Activated CD4-positive, alpha-beta memory T cell treated with anti-CD3 and anti-CD28 coated beads, Interleukin-2, amount 10 ng/mL, durations not matched to agents 7 days and 5 days (primary cell): ENCODE results near the gene WIF1. TPM values are rescaled to one million over a fixed set of nuclear protein-coding genes. Genes with fewer than 3 reads are reported as not detected.

ENCODE experiments used
- CTCF ChIA-PET: fragments of 350-600 bp; sonication (Branson Sonifier 250); formaldehyde crosslinking; loops from one replicate; lab custom pipeline; 2021; ENCODE audit warnings: antibody characterized with exemption, inconsistent platforms; lab: Charles Lee
- POLR2A ChIA-PET: fragments of 350-600 bp; sonication (Branson Sonifier 250); formaldehyde crosslinking; loops from one replicate; lab custom pipeline; 2021; ENCODE audit warnings: antibody characterized with exemption; lab: Charles Lee
- DNase-seq: peaks from one replicate; pipeline ENCODE4 v3.0.0-alpha.2; 2020
- H3K27ac Mint-ChIP-seq: one replicate; pipeline ENCODE4 v1.8.0; 2021; ENCODE audit warnings: mild to moderate bottlenecking, mixed read lengths
- H3K27me3 Mint-ChIP-seq: one replicate; pipeline ENCODE4 v1.8.0; 2021; ENCODE audit warnings: mixed read lengths
- H3K36me3 Mint-ChIP-seq: one replicate; pipeline ENCODE4 v1.8.0; 2021; ENCODE audit warnings: low read depth, mixed read lengths
- H3K4me1 Mint-ChIP-seq: one replicate; pipeline ENCODE4 v1.8.0; 2021; ENCODE audit warnings: mixed read lengths
- H3K4me3 Mint-ChIP-seq: one replicate; pipeline ENCODE4 v1.8.0; 2021; ENCODE audit warnings: mild to moderate bottlenecking, mixed read lengths
- H3K9me3 Mint-ChIP-seq: one replicate; pipeline ENCODE4 v1.8.0; 2021; ENCODE audit warnings: mixed read lengths
- total RNA-seq, 2 experiments: library from RNA; stranded (reverse); gene quantifications; one replicate each; pipeline ENCODE4 v1.2.3, GENCODE V29; 2021

Gene WIF1
- total RNA-seq, 2 experiments from 2014 or later: not detected

DNA sequence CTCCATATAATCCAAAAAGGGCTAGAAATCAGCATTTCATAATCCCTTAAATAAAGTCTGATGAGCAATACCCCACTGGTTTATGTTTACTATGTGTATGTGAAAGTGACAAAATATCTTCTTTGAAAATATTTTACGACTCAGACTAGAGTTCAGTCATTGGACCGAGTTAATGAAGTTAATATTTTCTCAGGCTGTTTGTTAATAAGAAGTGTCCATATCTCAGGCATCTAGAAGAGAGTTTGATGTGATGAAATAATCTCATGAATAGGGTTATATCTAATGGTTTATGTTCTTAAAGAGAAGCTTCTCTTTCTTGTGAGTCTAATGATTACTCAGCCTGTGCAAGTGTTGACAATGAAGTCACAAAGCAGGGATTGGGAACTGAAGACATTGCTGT lies 51.8 kb downstream of the WIF1 start:
- no peak for DNase-seq
- POLR2A ChIA-PET: no interaction called here
- peaks cover 26% of the 10 kb centered on the region for H3K27me3 Mint-ChIP-seq
- CTCF ChIA-PET: no interaction called here
- H3K36me3 Mint-ChIP-seq: no peaks in the 10 kb centered on the region
- no peak overlapping the region for H3K27ac Mint-ChIP-seq
- H3K4me3 Mint-ChIP-seq: no peak overlapping the region
- H3K9me3 Mint-ChIP-seq: no peaks in the 10 kb centered on the region
- no peaks in the 10 kb centered on the region for H3K4me1 Mint-ChIP-seq

GRCh38 chr12:65067383-65067782 lies 53.7 kb downstream of the WIF1 start:
- no peak for DNase-seq
- peaks cover 25% of the 10 kb centered on the region for H3K27me3 Mint-ChIP-seq
- H3K36me3 Mint-ChIP-seq: no peaks in the 10 kb centered on the region
- H3K4me1 Mint-ChIP-seq: no peaks in the 10 kb centered on the region
- ChIA-PET CTCF (interaction anchor here (2.8 kb wide), 1 partner anchor 165 kb away, joined by 7 read pairs; no protein-coding TSS in a partner anchor), POLR2A (no interaction called here)
- no peak overlapping the region for H3K27ac Mint-ChIP-seq
- no peak overlapping the region for H3K4me3 Mint-ChIP-seq
- H3K9me3 Mint-ChIP-seq: no peaks in the 10 kb centered on the region

DNA sequence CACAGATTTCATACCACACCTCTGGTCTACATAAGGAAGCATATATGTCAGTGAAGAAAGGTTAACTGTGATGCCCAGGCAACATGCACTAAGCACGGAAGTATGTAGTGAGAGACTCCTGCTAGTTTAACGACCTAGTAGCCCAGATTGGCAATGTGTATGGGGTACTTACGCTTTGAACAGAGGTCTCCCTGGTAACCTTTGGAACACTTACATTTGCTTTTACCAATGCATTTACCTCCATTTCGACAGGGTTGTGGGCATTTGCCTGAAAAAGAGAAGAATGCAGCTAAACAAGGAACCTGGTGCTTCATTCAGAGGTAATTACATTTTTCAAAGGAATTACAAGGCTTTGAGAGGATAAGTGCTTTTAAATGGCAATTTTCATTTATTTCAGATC lies 65.2 kb downstream of the WIF1 start:
- POLR2A ChIA-PET: no interaction called here
- no peaks in the 10 kb centered on the region for H3K36me3 Mint-ChIP-seq
- H3K27ac Mint-ChIP-seq: no peak overlapping the region
- H3K9me3 Mint-ChIP-seq: no peaks in the 10 kb centered on the region
- CTCF ChIA-PET: no interaction called here
- no peak overlapping the region for H3K4me3 Mint-ChIP-seq
- H3K27me3 Mint-ChIP-seq: peaks cover 8% of the 10 kb centered on the region
- H3K4me1 Mint-ChIP-seq: no peaks in the 10 kb centered on the region
- no peak for DNase-seq

DNA sequence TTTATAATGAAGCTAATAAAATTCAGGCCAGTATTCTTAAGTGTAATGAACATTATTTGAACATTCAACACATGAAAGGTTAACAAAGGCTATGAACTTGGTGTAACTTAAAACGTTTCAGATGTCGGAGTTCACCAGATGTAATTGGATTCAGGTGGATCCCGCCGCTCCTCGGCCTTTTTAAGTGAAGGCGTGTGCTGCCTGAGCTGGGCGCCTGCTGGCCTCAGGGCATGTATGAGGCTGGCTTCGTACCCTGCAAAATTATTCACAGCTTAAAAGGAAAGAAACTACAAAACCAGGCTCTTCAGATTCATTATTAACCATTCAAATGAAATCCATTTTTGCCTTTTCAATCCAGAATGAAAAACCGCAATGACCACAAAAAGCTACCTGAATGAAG lies 69.9 kb downstream of the WIF1 start:
- H3K4me3 Mint-ChIP-seq: no peak overlapping the region
- no peaks in the 10 kb centered on the region for H3K9me3 Mint-ChIP-seq
- no peak for DNase-seq
- H3K4me1 Mint-ChIP-seq: no peaks in the 10 kb centered on the region
- H3K27me3 Mint-ChIP-seq: peaks cover 10% of the 10 kb centered on the region
- no peak overlapping the region for H3K27ac Mint-ChIP-seq
- no peaks in the 10 kb centered on the region for H3K36me3 Mint-ChIP-seq
- CTCF ChIA-PET: interaction anchor here (1.1 to 1.9 kb wide), 2 partner anchors 12 to 160 kb away, joined by 3 to 6 read pairs; no protein-coding TSS in a partner anchor
- POLR2A ChIA-PET: no interaction called here

- CTCF ChIA-PET: no interaction called here
- no peaks in the 10 kb centered on the region for H3K9me3 Mint-ChIP-seq
- peaks cover 10% of the 10 kb centered on the region for H3K27me3 Mint-ChIP-seq
- no peak overlapping the region for H3K4me3 Mint-ChIP-seq
- H3K4me1 Mint-ChIP-seq: no peaks in the 10 kb centered on the region
- DNase-seq: no peak
- POLR2A ChIA-PET: no interaction called here
- no peaks in the 10 kb centered on the region for H3K36me3 Mint-ChIP-seq
- no peak overlapping the region for H3K27ac Mint-ChIP-seq
Measured at GRCh38 chr12:65045269-65045668, 75.8 kb downstream of the WIF1 start.

DNA sequence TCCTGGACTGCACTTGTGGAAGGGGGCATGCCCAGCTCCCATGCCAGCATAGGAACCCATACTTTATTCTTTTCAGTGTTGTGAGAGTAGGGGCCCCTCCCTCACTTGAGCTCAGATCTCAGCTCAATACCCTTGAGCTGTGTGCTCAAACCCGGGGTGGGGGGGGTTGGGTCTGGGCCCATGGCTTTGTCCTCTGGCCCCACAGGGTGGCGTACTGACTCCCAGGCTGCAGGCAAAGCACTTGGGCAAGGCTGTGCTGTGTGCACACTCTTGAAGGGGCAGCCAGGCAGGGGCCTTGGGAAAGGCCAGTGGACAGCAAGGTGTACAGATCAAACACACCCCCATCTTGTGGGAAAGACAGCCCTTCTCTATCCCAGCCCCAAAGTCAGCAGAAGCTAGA lies 81.8 kb downstream of the WIF1 start:
- H3K36me3 Mint-ChIP-seq: no peaks in the 10 kb centered on the region
- ChIA-PET CTCF (interaction anchor here (1.3 kb wide), 1 partner anchor 11 kb away, joined by 3 read pairs; no protein-coding TSS in a partner anchor), POLR2A (no interaction called here)
- no peak for DNase-seq
- peaks cover 3% of the 10 kb centered on the region for H3K27me3 Mint-ChIP-seq
- H3K9me3 Mint-ChIP-seq: no peaks in the 10 kb centered on the region
- no peak overlapping the region for H3K4me3 Mint-ChIP-seq
- no peak overlapping the region for H3K27ac Mint-ChIP-seq
- no peaks in the 10 kb centered on the region for H3K4me1 Mint-ChIP-seq

GRCh38 chr12:65025136-65025535 lies 96.0 kb downstream of the WIF1 start:
- no peaks in the 10 kb centered on the region for H3K9me3 Mint-ChIP-seq
- no peak overlapping the region for H3K27ac Mint-ChIP-seq
- DNase-seq: no peak
- no peaks in the 10 kb centered on the region for H3K4me1 Mint-ChIP-seq
- H3K27me3 Mint-ChIP-seq: peaks cover 11% of the 10 kb centered on the region
- H3K4me3 Mint-ChIP-seq: no peak overlapping the region
- no peaks in the 10 kb centered on the region for H3K36me3 Mint-ChIP-seq
- ChIA-PET CTCF (no interaction called here), POLR2A (no interaction called here)

- H3K27ac Mint-ChIP-seq: no peak overlapping the region
- CTCF ChIA-PET: no interaction called here
- no peaks in the 10 kb centered on the region for H3K36me3 Mint-ChIP-seq
- no peak overlapping the region for H3K4me3 Mint-ChIP-seq
- H3K27me3 Mint-ChIP-seq: peaks cover 6% of the 10 kb centered on the region
- no peaks in the 10 kb centered on the region for H3K4me1 Mint-ChIP-seq
- DNase-seq: no peak
- H3K9me3 Mint-ChIP-seq: no peaks in the 10 kb centered on the region
- POLR2A ChIA-PET: no interaction called here
Measured at GRCh38 chr12:65023485-65023884, 97.6 kb downstream of the WIF1 start.

GRCh38 chr12:65022960-65023359 lies 98.1 kb downstream of the WIF1 start:
- ChIA-PET CTCF (interaction anchor here (0.6 kb wide), 1 partner anchor 35 kb away, joined by 4 read pairs; no protein-coding TSS in a partner anchor), POLR2A (no interaction called here)
- no peak overlapping the region for H3K4me3 Mint-ChIP-seq
- no peaks in the 10 kb centered on the region for H3K4me1 Mint-ChIP-seq
- no peaks in the 10 kb centered on the region for H3K36me3 Mint-ChIP-seq
- H3K27me3 Mint-ChIP-seq: peaks cover 6% of the 10 kb centered on the region
- H3K27ac Mint-ChIP-seq: no peak overlapping the region
- H3K9me3 Mint-ChIP-seq: no peaks in the 10 kb centered on the region
- no peak for DNase-seq

DNA sequence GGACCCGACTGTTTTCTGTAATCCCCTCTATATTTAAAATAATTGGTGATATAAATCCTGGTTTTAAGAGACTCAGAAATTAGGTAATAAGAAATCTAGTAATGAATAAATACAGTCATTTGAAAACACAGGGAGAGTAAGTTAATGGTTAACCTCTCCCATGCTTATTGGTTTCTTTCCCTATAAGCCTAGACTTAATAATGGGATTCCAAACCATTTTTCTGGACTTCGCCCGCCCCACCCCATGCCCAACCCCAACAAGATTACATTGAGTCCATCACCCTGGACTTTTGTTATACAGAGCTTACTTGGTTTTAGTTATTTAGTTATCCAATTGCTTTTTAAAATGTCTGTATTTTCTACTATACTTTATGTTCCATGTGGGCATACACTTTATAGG lies 98.7 kb downstream of the WIF1 start:
- H3K4me3 Mint-ChIP-seq: no peak overlapping the region
- CTCF ChIA-PET: interaction anchor here (0.6 kb wide), 1 partner anchor 34 kb away, joined by 4 read pairs; no protein-coding TSS in a partner anchor
- H3K4me1 Mint-ChIP-seq: no peaks in the 10 kb centered on the region
- POLR2A ChIA-PET: no interaction called here
- no peak for DNase-seq
- H3K27ac Mint-ChIP-seq: no peak overlapping the region
- peaks cover 7% of the 10 kb centered on the region for H3K27me3 Mint-ChIP-seq
- H3K9me3 Mint-ChIP-seq: no peaks in the 10 kb centered on the region
- no peaks in the 10 kb centered on the region for H3K36me3 Mint-ChIP-seq

- no peak overlapping the region for H3K27ac Mint-ChIP-seq
- no peaks in the 10 kb centered on the region for H3K4me1 Mint-ChIP-seq
- POLR2A ChIA-PET: no interaction called here
- CTCF ChIA-PET: interaction anchor here (0.5 kb wide), 1 partner anchor 535 kb away, joined by 3 read pairs; no protein-coding TSS in a partner anchor
- H3K36me3 Mint-ChIP-seq: no peaks in the 10 kb centered on the region
- peaks cover 4% of the 10 kb centered on the region for H3K27me3 Mint-ChIP-seq
- no peak for DNase-seq
- no peaks in the 10 kb centered on the region for H3K9me3 Mint-ChIP-seq
- H3K4me3 Mint-ChIP-seq: no peak overlapping the region
Measured at GRCh38 chr12:65019696-65020234, 101.3 kb downstream of the WIF1 start.

GRCh38 chr12:65016881-65017650 lies 104.0 kb downstream of the WIF1 start:
- H3K27ac Mint-ChIP-seq: no peak overlapping the region
- H3K36me3 Mint-ChIP-seq: no peaks in the 10 kb centered on the region
- no peak for DNase-seq
- peaks cover 6% of the 10 kb centered on the region for H3K27me3 Mint-ChIP-seq
- H3K4me1 Mint-ChIP-seq: no peaks in the 10 kb centered on the region
- ChIA-PET CTCF (no interaction called here), POLR2A (no interaction called here)
- no peak overlapping the region for H3K4me3 Mint-ChIP-seq
- H3K9me3 Mint-ChIP-seq: no peaks in the 10 kb centered on the region

- no peak for DNase-seq
- no peaks in the 10 kb centered on the region for H3K36me3 Mint-ChIP-seq
- POLR2A ChIA-PET: no interaction called here
- no peak overlapping the region for H3K27ac Mint-ChIP-seq
- no peak overlapping the region for H3K4me3 Mint-ChIP-seq
- no peaks in the 10 kb centered on the region for H3K9me3 Mint-ChIP-seq
- no peaks in the 10 kb centered on the region for H3K4me1 Mint-ChIP-seq
- peaks cover 9% of the 10 kb centered on the region for H3K27me3 Mint-ChIP-seq
- CTCF ChIA-PET: no interaction called here
Measured at GRCh38 chr12:65015850-65016249, 105.3 kb downstream of the WIF1 start.
